A673 (cell line): Measurements from ENCODE around the gene ADPRH. TPM values are rescaled to one million over a fixed set of nuclear protein-coding genes. Genes with fewer than 3 reads are reported as not detected.

Experiments used
- BruUV-seq: library from RNA; stranded (reverse); fragments of 400-500 nt; replicated peaks from 2 replicates; lab custom pipeline; 2021; lab: Mats Ljungman, UMichigan
- CTCF ChIA-PET: fragments of 300-600 bp; sonication (Branson Sonifier 250); formaldehyde crosslinking; loops from one replicate; lab custom pipeline; 2022; ENCODE audit warnings: antibody characterized with exemption; lab: Charles Lee
- POLR2A ChIA-PET: fragments of 300-600 bp; sonication (Branson Sonifier 250); formaldehyde crosslinking; loops from one replicate; lab custom pipeline; 2022; ENCODE audit warnings: antibody characterized with exemption; ENCODE audit not compliant: low non-redundant PET; lab: Charles Lee
- DNase-seq: peaks from one replicate; pipeline ENCODE4 v3.0.0-alpha.2; 2015; ENCODE audit warnings: low spot score
- H3K27ac ChIP-seq: fragments of 200-600 bp; sonication (generic); 2 replicates; pipeline ENCODE4 v1.5.1; 2016; ENCODE audit warnings: mixed run types, low read depth, mild to moderate bottlenecking, mixed read lengths, antibody characterized with exemption, low read length; ENCODE audit not compliant: poor library complexity, severe bottlenecking
- H3K27me3 ChIP-seq: fragments of 200-600 bp; sonication (generic); replicated peaks from 2 replicates; pipeline ENCODE4 v1.6.1; 2017; ENCODE audit warnings: mixed run types, low read depth, mild to moderate bottlenecking, mixed read lengths, antibody characterized with exemption, low read length; ENCODE audit not compliant: insufficient read depth, poor library complexity
- H3K36me3 ChIP-seq: fragments of 200-600 bp; sonication (generic); 2 replicates; pipeline ENCODE4 v1.6.1; 2016; ENCODE audit warnings: mixed run types, mild to moderate bottlenecking, mixed read lengths, antibody characterized with exemption, low read length; ENCODE audit not compliant: insufficient read depth, poor library complexity, severe bottlenecking
- H3K4me1 ChIP-seq: fragments of 200-600 bp; sonication (generic); 2 replicates; pipeline ENCODE4 v1.6.1; 2017; ENCODE audit warnings: mixed run types, mild to moderate bottlenecking, mixed read lengths, antibody characterized with exemption, low read length; ENCODE audit not compliant: insufficient read depth, poor library complexity, severe bottlenecking
- H3K4me3 ChIP-seq: fragments of 200-600 bp; sonication (generic); 2 replicates; pipeline ENCODE4 v1.5.1; 2016; ENCODE audit warnings: low read depth, mixed run types, mild to moderate bottlenecking, mixed read lengths, low read length; ENCODE audit not compliant: poor library complexity, severe bottlenecking
- H3K9me3 ChIP-seq: fragments of 200-600 bp; sonication (generic); 2 replicates; pipeline ENCODE4 v1.6.1; 2016; ENCODE audit warnings: mixed run types, low read depth, mild to moderate bottlenecking, mixed read lengths, antibody characterized with exemption, low read length; ENCODE audit not compliant: poor library complexity, severe bottlenecking
- CTCF ChIP-seq: fragments of 300-800, 200-600 bp; sonication (generic); conservative IDR thresholded peaks from 2 replicates; pipeline ENCODE4 v1.5.1; 2017; ENCODE audit warnings: low read depth, mild to moderate bottlenecking, antibody characterized with exemption, low read length, moderate library complexity, mixed read lengths
- EZH2 ChIP-seq: fragments of 200-600 bp; sonication (generic); IDR thresholded peaks from 2 replicates; pipeline ENCODE4 v1.6.1; 2017; ENCODE audit warnings: borderline replicate concordance, low read depth, mild to moderate bottlenecking, mixed read lengths, antibody characterized with exemption, low read length; ENCODE audit not compliant: poor library complexity, severe bottlenecking
- intact Hi-C: fragments of 100-400 bp; cut with micrococcal nuclease; formaldehyde crosslinking; loops from one replicate; pipeline ENCODE4 v1.10.0; 2022; ENCODE audit not compliant: unreplicated experiment
- total RNA-seq: library from RNA; stranded (reverse); gene quantifications from 2 replicates; pipeline ENCODE4 v1.2.3, GENCODE V29; 2021

The ADPRH gene
- total RNA-seq, 1 experiment from 2014 or later, result 0.37 TPM

GRCh38 chr3:119588112-119588511, 8.8 kb downstream of the ADPRH start:
- BruUV-seq, result no TSS peak
- Histone ChIP-seq H3K4me3 (no peak overlapping the region), H3K36me3 (no peaks in the 10 kb centered on the region), H3K27me3 (no peaks in the 10 kb centered on the region), H3K9me3 (no peaks in the 10 kb centered on the region), H3K4me1 (no peaks in the 10 kb centered on the region), H3K27ac (no peak overlapping the region)
- intact Hi-C loops, result no loop called here
- peak; percentile 59 for DNase-seq
- TF ChIP-seq CTCF (no peak), EZH2 (no peak)
- POLR2A ChIA-PET, result interaction anchor here (0.6 kb wide), 1 partner anchor 27 kb away, joined by 6 read pairs; no protein-coding TSS in a partner anchor
- CTCF ChIA-PET, result no interaction called here

- DNase-seq, result no peak
- intact Hi-C loops, result no loop called here
- TF ChIP-seq CTCF (no peak), EZH2 (no peak)
- ChIA-PET CTCF (no interaction called here), POLR2A (no interaction called here)
- Histone ChIP-seq H3K27ac (no peak overlapping the region), H3K4me1 (no peaks in the 10 kb centered on the region), H3K4me3 (no peak overlapping the region), H3K36me3 (no peaks in the 10 kb centered on the region), H3K27me3 (no peaks in the 10 kb centered on the region), H3K9me3 (no peaks in the 10 kb centered on the region)
- no TSS peak for BruUV-seq
Observed at GRCh38 chr3:119589102-119589773, 9.9 kb downstream of the ADPRH start.

- TF ChIP-seq CTCF (no peak), EZH2 (no peak)
- no peak for DNase-seq
- H3K27me3 ChIP-seq, result no peaks in the 10 kb centered on the region
- CTCF ChIA-PET, result no interaction called here
- no peak overlapping the region for H3K4me3 ChIP-seq
- H3K4me1 ChIP-seq, result no peaks in the 10 kb centered on the region
- intact Hi-C loops, result no loop called here
- no peak overlapping the region for H3K27ac ChIP-seq
- POLR2A ChIA-PET, result no interaction called here
- BruUV-seq, result no TSS peak
- no peaks in the 10 kb centered on the region for H3K9me3 ChIP-seq
- H3K36me3 ChIP-seq, result no peaks in the 10 kb centered on the region
Observed at GRCh38 chr3:119590706-119591105, 11.4 kb downstream of the ADPRH start.
